B cell (primary cell): Measurements from ENCODE around the gene NUDT3.

ENCODE experiments used
- CTCF ChIP-seq: fragments of 200-600 bp; IDR thresholded peaks from one replicate; pipeline ENCODE4 v1.8.0; 2022; ENCODE audit warnings: antibody characterized with exemption, mild to moderate bottlenecking
- EZH2 ChIP-seq: IDR thresholded peaks from 2 replicates; pipeline ENCODE4 v1.6.1; 2012; ENCODE audit warnings: borderline replicate concordance, low read depth, mild to moderate bottlenecking, moderate library complexity, low read length; ENCODE audit not compliant: insufficient read depth, poor library complexity, severe bottlenecking

- TF ChIP-seq EZH2, result no peak
- no peak for TF ChIP-seq CTCF
Observed at GRCh38 chr6:34393191-34393965, 909 bp upstream of the NUDT3 start.
